Measurements from ENCODE around the gene WDR7. TPM values are rescaled to one million over a fixed set of nuclear protein-coding genes. Genes with fewer than 3 reads are reported as not detected.

Gene WDR7
- total RNA-seq, 2 experiments from 2014 or later: 16.0 to 19.0 TPM

DNA sequence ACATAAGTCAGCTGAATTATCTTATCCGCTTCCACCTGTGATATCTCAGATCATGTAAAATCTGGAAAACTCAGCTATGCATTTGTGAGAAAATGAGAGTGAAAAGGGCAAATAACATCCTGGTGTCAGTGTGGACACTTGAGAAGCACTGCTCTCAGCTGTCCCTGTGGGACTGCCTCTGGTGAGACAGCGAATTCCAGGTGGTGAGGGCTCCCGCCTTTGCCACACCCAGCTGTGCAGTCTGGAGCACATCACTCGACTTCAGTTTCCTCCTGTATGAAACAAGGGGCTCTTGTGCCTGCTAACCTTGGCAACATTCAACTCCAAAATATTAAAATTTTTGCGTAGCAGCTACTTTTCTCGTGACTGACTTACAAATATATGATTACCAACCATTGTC, 300.9 kb downstream of the WDR7 start:
- TF ChIP-seq, protein P1, sequence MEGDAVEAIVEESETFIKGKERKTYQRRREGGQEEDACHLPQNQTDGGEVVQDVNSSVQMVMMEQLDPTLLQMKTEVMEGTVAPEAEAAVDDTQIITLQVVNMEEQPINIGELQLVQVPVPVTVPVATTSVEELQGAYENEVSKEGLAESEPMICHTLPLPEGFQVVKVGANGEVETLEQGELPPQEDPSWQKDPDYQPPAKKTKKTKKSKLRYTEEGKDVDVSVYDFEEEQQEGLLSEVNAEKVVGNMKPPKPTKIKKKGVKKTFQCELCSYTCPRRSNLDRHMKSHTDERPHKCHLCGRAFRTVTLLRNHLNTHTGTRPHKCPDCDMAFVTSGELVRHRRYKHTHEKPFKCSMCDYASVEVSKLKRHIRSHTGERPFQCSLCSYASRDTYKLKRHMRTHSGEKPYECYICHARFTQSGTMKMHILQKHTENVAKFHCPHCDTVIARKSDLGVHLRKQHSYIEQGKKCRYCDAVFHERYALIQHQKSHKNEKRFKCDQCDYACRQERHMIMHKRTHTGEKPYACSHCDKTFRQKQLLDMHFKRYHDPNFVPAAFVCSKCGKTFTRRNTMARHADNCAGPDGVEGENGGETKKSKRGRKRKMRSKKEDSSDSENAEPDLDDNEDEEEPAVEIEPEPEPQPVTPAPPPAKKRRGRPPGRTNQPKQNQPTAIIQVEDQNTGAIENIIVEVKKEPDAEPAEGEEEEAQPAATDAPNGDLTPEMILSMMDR (IDR thresholded peaks at IDR 0.05): no peak
- Mint-ChIP-seq H3K27me3 (no peaks in the 10 kb centered on the region), H3K4me1 (ENCODE audit: low read depth) (no peaks in the 10 kb centered on the region), H3K9me3 (no peaks in the 10 kb centered on the region), H3K27ac (no peak overlapping the region), H3K36me3 (ENCODE audit: low read depth) (peaks cover under 1% of the 10 kb centered on the region), H3K4me3 (no peak overlapping the region)
- DNase-seq (no peak), ATAC-seq (no peak)
- CTCF ChIA-PET: interaction anchor here (1.4 kb wide), 1 partner anchor 162 kb away, joined by 5 read pairs; no protein-coding TSS in a partner anchor
- intact Hi-C loops (cut with micrococcal nuclease): no loop called here
- POLR2A ChIA-PET: no interaction called here

DNA sequence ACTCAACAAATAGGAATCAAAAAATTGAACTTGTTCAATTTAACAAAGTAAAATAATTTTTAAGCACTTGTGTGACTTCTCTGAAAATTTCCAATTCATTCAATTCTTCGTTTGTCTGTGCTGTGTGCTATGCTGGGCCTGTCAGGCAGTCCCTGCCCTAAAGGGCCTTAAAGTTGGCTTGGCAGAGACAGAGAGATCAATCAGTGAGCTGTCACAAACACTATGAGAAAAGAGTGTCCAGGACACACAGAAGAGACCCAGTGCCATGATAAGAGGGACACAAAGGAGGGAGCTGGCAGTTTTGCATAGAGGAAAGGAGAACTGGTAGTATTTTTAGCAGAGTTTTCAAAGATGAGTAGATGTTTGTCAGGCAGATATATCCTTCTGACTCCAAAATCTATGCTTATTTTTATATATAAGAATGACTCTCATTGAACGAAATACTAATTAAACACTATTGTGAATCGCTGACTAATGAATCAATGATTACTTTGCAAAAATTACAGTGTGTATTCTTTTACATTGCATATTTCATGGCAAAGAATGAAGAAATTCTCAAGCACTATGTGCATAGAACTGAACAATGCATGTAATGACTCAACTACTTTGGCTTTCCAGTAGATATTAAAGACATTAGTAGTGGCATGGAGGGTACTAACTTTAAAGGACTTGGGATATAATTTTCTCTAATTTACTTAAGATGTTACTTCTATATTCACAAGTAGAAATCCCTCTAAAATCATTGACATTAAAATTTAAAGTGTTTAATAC, 302.5 kb downstream of the WDR7 start:
- Mint-ChIP-seq H3K9me3 (no peaks in the 10 kb centered on the region), H3K27ac (no peak overlapping the region), H3K36me3 (ENCODE audit: low read depth) (peaks cover 4% of the 10 kb centered on the region), H3K4me3 (no peak overlapping the region), H3K27me3 (no peaks in the 10 kb centered on the region), H3K4me1 (ENCODE audit: low read depth) (no peaks in the 10 kb centered on the region)
- POLR2A ChIA-PET: no interaction called here
- CTCF ChIA-PET: no interaction called here
- intact Hi-C loops (cut with micrococcal nuclease): no loop called here
- DNase-seq (no peak), ATAC-seq (no peak)
- TF ChIP-seq, protein P1 (IDR thresholded peaks at IDR 0.05): no peak

DNA sequence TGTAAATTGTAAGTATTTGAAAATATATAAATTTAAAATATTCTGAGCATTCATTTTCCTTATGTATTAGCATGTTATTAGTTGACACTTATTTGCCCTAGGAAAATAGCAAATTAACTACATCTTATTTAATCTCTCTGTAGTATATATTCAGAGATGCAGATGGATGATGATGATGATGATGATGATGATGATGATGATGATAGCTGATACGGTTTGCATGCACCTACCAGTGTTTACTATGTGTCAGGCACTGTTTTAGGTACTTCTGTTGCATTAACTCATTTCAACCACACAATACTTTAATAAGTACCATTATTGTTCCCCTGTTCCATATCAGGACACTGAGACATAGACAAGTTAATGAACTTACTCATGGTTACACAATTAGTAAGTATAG, 304.3 kb downstream of the WDR7 start:
- POLR2A ChIA-PET: no interaction called here
- Mint-ChIP-seq H3K4me1 (ENCODE audit: low read depth) (no peaks in the 10 kb centered on the region), H3K36me3 (ENCODE audit: low read depth) (peaks cover 4% of the 10 kb centered on the region), H3K27ac (no peak overlapping the region), H3K27me3 (no peaks in the 10 kb centered on the region), H3K4me3 (no peak overlapping the region), H3K9me3 (no peaks in the 10 kb centered on the region)
- TF ChIP-seq, protein P1 (IDR thresholded peaks at IDR 0.05): no peak
- no peak for DNase-seq
- intact Hi-C loops (cut with micrococcal nuclease): no loop called here
- CTCF ChIA-PET: no interaction called here
- no peak for ATAC-seq

DNA sequence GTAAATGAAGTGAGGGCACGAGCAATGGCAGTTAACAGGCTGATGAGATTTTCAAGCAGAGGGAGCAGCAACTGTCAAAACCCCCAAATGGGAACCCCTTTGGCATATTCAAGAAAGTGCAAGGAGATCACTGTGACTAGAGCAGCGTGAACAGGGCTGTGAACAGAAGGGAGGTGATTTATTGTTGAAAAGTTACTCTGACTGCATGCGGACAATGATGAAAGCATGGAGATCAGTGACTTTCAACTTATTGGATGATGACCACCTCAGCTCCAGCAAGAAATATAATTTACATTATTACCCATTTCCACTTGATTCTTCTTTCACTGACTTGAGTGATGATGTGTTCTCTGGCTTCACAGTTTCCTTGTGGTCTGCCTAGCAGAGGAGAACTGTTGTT, 308.0 kb downstream of the WDR7 start:
- no peak for DNase-seq
- Mint-ChIP-seq H3K36me3 (ENCODE audit: low read depth) (peaks cover 7% of the 10 kb centered on the region), H3K27ac (no peak overlapping the region), H3K27me3 (no peaks in the 10 kb centered on the region), H3K4me1 (ENCODE audit: low read depth) (no peaks in the 10 kb centered on the region), H3K4me3 (no peak overlapping the region), H3K9me3 (no peaks in the 10 kb centered on the region)
- TF ChIP-seq, protein P1 (IDR thresholded peaks at IDR 0.05): no peak
- ChIA-PET POLR2A (no interaction called here), CTCF (no interaction called here)
- no peak for ATAC-seq
- intact Hi-C loops (cut with micrococcal nuclease): no loop called here

DNA sequence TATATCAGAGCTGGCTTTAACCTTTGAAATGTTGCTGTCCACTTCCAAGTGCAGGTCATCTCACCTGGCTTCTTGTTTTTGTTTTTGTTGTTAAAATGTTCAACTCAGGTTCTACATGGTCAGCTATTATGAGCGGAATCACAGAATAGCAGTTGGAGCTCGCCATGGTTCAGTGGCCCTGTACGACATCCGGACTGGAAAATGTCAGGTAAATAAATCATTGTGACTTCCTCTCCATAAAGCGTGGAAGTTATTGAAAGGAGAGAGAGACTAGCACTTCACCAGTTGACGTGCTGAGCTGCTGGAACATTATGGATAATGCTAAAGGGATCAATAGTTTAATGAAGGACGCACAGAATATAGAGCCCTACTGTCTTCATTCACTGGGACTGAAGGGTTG, 311.2 kb downstream of the WDR7 start:
- DNase-seq: no peak
- intact Hi-C loops (cut with micrococcal nuclease): no loop called here
- Mint-ChIP-seq H3K9me3 (no peaks in the 10 kb centered on the region), H3K4me1 (ENCODE audit: low read depth) (no peaks in the 10 kb centered on the region), H3K27me3 (no peaks in the 10 kb centered on the region), H3K36me3 (ENCODE audit: low read depth) (peaks cover 8% of the 10 kb centered on the region), H3K4me3 (no peak overlapping the region), H3K27ac (no peak overlapping the region)
- ChIA-PET POLR2A (no interaction called here), CTCF (no interaction called here)
- ATAC-seq: no peak
- TF ChIP-seq, protein P1 (IDR thresholded peaks at IDR 0.05): no peak

All from activated CD8-positive, alpha-beta T cell treated with anti-CD3 and anti-CD28 coated beads for 36 hours (primary cell).